Stimulated activated naive CD4-positive, alpha-beta T cell (primary cell): ENCODE results near the gene CPEB3.
"Not testable (repeated sequence)": the region's sequence is repeated elsewhere in the genome, so short reads cannot be mapped to it uniquely, and the experiment has no call there.

Experiments
- DNase-seq, 6 experiments: peaks; one replicate each; lab custom pipeline; 2025; lab: John Stamatoyannopoulos, UW

The CPEB3 gene

DNA sequence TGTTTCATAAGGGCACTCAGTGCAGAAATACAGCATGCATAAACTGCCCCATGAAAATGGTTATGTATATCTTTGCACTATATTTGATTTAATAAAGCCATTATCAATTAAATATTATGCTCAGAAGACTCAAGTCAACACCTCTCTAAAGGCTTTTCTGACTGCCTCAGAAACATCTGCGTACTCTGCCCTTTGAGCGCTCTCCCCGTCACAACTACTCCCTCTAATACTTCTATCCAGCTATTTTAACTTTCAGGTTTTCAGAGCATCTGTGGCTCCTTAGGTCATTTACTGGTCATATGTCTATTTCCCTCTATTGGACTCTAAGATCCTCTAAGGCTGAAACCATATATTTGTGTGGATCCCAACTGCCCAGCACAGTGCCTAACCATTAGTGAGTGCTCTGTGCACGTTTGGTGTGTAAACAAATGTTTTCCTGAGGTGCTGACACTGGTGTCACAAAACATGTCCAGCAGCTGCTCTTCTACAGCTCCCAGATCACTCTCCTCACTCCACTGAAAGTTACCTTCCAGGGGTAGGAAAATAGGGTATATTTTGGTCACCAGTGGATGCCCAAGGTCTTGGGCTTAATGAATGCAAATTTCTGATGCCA lies 188.2 kb downstream of the CPEB3 start:
- DNase-seq, result no peak

DNA sequence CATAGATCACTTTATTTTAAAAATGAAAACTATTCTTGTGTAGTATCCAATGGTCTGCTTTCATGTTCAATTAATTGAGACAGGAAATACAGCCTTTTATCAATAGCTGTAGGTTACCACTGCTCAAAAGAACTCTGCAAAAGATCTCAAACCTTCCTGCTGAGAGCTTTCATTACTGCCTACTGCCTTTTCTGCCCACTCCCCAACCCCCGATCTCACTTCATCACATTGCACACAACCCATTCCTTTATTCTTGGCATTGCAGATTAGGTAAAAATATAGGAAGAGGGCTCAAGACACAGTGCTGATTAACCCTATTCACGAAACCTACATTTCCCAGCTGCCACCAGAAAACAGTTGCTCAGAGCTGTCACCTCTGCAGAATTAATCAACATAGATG lies 195.9 kb downstream of the CPEB3 start:
- no peak for DNase-seq

DNA sequence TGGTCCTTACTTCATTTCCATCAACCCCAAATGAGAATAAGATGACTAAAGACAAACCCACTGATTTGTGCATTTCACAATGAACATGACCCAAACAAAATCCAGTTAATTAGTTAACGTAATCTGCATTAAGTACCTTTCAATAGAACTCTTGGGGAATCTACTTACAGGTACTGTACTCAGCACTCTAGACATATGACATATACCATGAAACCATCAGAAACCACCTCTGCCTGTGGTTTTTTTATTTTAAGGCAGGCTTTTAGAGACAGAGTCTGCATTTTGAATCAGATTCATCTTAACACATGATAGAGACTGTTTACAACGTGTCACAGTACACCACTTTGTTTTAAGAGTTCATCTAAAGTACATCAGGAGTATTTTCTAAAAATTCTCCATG lies 198.9 kb downstream of the CPEB3 start:
- no peak for DNase-seq

DNA sequence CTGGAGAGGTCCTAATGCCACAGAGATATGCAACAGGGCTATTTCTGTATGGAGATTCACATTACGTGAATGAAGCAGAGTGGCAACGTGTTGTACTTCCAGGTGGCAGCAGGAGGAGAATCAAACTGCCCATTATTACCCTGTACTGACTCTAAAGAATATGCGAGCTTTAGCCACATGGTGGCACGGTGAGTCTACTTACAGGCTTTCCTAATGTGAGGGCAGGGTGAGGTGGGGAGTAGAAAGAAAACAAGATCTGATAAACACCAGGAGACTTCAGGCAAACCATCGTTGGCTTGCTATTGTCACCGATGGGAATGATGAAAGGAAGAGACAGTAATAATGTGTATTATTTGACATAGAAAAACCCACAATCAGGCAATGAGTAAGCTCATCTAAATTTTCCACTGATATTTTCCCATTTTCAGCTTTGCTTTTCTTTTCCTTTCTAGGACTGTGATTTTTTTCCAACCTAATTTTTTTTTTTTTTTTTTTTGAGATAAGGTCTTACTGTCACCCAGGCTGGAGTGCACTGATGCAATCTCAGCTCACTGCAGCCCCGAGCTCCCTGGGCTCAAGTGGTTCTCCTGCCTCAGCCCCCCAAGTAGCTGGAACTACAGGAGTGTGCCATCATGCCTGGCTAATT lies 203.0 kb downstream of the CPEB3 start:
- DNase-seq, result peak in 5 of 6 experiments; percentile 2 to 55 (median 35)

DNA sequence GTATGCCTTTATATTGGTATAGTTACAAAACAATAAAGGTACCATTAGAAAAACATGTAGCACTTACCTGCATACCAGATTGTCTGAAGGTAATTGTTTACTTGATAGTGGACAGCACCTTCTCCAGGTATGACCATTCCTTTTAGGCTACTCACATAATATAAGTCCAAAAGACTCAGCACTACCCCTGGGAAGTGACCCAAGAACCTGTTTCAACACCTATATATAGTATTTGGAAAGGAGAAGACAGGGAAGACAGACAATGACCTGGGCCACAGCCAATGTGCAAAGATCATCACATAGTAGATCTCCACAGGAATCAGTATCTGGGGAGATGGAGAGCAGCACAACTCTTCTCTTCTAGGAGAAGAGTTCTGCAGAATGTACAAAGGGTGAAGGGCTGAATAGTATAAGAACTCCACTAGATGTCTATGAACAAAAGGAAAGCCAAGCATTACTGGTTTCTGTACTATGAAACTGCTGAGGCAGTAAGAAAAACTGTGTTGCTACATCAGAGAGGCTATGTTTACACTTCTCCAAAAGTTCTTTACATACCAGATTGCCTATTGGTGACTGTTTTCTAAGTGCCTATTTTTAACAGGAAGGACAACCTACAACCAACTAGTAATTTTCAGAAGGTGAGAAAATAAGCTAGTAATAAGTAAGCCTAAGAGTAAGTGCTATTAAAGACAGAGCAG lies 208.1 kb downstream of the CPEB3 start:
- no peak for DNase-seq

DNA sequence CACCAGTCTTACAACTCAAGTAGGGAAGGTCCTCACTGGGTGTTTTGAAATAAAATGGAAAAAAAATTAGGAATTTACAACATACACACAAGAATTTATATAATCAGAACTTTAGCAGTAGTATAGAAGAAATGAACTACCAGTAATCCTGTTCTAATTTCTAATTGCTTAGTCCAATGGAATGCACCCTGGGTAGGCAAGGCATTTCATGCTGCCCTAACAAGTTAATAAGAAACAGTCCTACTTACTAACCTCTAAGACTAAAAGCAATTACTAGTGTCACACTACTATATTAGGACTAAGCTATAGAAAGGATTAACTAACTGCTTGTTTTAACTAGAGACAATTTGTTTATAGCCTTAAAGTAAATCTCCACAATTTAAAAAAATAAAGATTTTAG lies 209.2 kb downstream of the CPEB3 start:
- no peak for DNase-seq

DNA sequence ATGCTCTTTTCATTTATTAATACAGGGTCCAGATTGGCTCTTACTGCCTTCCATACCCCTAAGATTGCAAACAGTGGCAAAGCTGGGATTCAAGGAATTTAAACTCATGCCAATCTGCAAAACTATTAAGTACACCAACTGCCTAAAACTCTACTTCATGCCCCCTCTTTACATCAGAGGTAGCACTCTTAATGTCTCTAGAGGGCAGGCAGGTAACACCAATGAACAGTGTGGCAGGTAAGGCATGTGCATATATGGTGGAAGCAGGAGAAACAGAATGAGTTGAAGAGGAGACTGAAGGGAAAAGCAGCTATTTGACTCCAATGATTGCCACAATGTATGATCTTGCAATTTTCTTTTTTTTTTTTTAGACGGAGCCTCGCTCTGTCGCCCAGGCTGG lies 210.6 kb downstream of the CPEB3 start:
- DNase-seq, result no peak

DNA sequence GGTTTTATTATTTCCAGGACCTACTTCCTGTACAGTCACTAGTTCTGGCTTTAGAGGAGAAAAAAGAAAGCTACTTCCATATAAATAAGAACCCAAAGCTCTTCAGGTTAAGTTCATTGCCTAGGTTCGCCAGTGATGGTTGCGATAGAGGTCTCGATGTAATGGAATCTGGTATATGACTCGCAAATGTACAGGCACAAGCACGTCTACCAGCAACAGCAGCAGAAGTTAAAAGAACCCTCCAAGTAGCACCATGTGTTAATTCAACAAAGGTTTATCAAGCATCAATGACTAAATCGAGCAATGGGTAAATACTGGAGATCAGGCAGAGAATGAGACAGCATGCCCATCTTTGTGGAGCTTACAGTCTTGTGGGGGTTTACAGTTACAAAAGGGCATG lies 211.9 kb downstream of the CPEB3 start:
- DNase-seq, result no peak

DNA sequence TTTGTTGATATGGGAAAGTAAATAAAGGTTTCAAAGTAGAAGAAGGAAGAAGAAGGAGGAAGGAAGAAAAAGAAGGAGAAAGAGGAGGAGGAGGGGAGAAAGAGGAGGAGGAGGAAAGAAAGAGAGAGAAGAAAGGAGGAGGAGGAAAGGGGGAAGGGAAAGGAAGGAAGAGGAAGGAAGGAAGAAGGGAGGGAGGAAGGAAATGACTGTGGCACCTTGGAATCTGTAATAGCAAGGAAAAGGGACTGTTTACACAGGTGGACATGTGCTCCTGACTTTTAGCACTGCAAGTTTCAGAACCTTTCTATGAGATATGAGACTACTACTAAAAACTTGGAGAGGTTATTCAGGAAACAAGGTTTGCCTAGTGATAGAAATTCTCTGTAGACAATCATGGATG lies 214.2 kb downstream of the CPEB3 start:
- no peak for DNase-seq

DNA sequence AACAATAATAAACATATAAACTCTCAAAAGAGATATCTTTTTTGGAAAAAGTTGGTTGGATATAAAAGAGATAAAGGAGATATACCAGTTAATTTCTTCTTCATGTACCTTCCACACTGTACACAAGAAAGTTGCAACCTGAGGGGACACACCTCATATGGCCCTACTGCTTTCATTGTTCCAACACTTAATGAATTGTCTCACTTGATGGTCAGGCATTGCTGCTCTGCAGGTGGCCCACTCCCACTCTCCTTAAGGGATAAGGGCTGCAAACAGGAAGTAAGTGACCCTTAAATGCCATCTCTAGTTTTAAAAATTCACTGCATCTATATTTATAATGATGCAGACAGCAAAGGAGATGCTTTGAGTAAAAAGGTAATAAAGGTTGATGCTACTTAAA lies 215.0 kb downstream of the CPEB3 start:
- DNase-seq, result no peak

DNA sequence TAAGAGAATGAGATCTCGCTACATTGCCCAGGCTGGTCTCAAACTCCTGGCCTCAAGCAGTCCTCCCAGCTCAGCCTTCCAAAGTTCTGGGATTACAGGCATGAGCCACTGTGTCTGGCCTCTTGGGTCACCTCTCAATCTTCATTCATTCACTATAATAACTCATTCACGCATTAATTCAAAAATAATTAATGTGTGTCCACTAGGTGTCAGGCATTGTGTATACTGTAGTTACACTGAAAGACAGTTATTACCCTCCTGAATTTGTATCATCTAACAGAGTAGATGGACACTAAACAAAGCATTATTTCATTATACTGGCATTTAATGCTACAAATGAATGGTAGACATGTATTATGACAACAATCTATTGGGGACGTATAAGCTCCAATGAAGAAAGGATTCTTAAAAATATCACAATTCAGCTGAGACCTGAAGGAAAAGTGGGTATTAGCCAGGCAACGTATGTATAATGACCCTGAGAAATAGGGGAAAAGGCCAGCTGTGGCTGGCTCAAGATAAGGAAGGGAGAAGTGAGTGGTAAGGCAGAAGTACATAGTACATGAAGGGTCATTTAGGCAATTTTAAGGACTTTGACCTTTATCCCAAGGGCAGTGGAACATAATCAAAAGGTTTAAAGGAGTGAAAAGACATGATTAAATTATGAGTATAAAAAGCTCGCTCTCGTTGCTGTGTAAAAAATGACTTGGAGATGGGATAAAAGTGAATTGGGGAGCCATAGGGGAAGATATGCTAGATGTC lies 216.6 kb downstream of the CPEB3 start:
- no peak for DNase-seq

DNA sequence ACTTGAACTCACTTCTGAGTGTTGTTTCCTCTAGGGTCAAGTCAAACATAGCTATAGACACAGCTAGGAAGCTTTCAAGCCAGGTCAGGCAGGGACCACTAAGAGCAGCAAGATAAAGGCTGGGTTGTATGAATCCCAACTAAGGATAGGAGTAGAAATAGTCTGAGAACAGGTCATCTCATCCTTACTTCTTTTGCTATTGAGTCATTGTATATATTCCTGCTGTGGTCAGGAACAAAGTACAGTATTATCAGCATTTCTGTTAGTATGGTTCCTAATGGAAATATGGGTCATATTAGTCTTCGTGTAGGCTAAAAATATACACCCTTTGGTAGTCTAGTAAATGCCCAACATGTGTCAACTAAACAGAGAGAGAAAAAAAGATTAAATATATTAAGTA lies 222.0 kb downstream of the CPEB3 start:
- DNase-seq, result no peak

DNA sequence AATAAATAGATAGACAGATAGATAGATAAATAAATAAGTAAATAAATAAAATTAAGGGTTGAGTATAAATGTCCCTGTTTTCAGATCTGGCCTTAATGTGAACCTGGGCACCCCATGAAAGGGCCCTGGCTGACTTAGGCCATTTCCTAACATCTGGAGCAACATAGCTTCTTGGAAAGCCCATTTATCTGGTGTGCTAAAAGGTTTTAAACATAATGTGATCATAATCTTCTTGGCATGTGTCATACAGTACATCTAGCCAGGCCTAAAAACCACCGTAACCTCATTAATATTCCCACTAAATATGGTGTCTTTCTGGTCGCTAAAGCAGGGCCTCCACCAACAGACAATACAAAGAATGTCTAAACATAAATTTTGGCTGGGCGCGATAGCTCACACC lies 224.5 kb downstream of the CPEB3 start:
- no peak for DNase-seq

DNA sequence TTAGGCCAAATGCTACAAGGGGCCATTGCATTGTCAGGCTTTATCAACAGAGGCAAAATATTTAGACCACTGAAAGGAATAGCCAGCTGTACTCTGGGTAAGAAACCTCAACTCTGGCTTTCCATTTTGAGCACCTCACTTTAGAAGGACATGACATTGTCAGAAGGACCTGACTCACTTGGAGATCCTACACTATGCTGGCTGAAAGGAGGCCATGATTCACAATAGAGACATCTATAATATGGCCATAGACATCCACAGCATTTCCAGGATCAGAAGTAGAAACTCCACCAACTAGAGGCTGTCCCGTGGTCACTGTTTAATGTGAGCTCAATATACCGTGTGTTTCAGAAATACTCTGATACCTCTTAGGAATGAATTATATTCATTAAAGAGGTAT lies 226.4 kb downstream of the CPEB3 start:
- DNase-seq, result no peak

DNA sequence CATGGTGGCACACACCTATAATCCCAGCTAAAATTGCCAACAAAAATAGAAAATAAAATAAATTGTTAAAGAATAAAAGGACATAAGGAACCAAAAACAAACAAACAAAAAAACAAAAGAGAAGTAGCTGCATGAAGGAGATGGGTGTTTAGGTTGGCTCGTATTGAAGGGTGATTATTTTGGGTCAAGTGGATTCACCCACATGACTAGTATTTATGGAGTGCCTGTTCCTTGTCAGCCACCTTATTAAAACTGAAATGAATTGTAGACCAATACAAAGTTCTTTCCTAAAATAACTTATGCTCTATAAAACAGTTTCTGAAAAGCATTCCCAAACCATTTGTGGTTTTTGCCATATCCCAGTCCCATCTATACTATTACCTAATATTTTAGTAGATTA lies 228.6 kb downstream of the CPEB3 start:
- no peak for DNase-seq

DNA sequence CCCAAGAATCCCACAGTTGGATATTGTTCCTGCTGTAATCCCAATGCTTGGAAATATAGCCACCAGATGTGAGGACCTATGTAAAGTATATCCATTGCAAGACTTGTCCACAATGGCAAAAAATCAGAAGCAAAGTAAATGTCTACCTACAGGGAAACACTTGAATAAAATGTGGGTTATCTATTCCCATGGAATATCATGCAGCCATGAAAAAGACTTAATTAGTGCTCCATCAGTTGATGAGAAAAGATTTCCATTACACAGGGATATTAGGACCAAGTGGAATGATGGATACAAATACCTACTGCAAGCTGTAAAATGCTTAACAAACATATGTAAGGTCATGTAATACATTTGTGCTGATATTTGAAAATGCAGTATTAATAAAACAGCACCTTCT lies 236.1 kb downstream of the CPEB3 start:
- no peak for DNase-seq

DNA sequence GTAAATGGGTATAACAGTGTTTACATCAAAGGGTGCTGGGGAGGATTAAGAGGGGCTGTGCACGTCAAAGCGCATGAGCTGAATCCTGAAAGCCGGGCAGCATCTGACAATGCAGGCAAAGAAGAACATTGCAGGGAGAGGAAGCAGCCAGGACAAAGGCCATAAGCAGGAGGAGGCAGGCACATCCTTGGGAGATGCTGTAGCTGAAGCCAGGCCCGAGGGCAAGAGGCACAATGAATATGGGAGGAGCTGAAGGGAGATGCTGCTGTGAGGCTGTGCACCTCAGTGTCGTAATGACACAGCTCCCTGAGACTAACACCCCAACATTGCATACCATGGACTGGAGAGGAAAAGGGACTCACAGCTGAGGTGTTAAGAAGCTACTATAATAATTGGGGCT lies 238.1 kb downstream of the CPEB3 start:
- DNase-seq, result no peak

DNA sequence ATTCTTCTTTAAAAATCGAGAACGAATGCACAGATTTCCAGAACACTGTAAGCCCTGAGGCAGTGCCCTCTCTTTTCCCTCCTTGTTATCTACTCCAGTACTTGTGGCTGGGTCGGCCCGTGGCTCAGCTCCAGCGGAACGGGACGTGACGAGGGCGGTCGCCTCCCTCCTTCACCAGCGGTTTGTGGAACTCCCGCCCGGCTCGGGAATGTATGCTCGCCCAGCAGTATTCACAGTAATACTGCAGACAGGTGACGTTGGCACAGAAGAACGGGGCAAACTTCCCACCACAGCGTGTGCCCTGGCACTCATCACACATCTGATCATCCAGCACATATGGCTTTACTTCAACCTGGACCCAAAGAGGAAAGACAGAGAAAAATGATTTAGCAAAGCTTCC lies 238.8 kb downstream of the CPEB3 start:
- no peak for DNase-seq

DNA sequence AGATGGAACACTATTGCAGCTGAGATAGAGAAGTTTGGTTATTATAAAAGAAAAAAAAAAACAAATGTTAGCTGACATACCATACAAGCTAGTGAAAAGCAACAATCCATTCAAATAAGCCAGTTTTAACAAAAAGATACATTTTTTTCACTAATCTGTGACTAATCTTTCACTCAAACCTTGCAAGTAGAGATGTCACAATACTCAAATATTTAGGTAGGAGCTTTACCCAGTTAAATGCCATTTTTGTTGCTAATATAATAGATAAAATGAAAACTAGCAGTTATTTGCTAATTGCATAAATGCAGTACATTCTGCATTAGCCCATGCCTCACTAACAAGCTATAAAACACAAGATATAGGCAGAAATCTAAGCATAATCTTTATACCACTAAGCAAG lies 243.7 kb downstream of the CPEB3 start:
- no peak for DNase-seq

DNA sequence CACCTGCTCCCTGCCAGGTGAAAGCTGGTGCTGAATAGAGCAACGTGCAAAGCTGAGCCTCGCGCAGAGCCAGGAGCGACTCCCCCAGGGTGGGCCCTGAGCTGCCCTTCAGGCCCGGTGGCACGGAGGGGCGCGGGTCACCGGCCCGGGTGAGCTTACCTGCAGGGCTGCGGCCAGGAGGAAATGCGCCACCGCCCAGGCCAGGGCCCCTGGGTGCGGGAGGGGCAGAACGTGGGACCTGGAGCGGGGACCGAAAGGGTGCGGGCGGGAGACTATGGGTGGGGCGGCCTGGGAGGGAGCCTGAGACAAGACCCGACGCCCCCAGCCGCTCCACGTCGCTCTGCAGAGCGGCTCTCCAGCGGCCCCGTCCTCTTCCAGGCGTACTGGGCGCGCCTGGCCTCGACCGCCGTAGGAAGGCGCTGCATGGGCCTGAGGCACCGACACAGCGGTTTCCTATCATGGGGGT lies 245.2 kb downstream of the CPEB3 start:
- DNase-seq, result no peak

DNA sequence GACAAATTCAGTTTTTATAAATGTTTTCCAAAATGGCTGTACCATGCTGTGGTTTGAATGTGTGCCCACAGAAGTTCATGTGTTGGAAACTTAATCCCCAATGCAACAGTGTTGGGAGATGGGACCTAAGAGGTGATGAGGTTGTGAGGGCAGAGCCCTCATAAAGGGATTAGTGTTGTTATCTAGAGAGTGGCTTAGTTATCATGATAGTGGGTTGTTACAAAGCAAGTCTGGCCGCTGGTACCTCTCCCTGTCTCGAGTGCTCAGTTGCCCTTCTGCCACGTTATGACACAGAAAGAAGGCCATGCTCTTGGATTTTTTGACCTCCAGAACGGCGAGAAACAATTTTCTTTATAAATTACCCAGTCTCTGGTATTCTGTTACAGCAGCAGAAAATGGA lies 248.3 kb downstream of the CPEB3 start:
- no peak for DNase-seq

DNA sequence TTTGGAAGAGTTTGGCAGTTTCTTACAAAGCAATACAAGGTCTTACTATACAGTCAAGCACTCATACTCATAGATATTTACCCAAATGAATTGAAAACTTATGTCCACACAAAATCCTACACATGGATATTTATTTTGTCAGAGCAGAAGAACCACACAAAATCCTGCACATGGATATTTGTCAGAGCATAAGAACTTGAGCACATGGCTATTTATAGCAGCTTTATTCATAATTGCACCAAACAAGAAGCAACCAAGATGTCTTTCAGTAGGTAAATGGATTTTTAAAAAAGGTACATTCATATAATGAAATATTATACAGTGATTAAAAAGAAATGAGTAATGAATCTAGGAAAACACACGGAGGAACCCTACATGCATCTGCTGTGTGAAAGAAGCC lies 251.9 kb downstream of the CPEB3 start:
- no peak for DNase-seq

DNA sequence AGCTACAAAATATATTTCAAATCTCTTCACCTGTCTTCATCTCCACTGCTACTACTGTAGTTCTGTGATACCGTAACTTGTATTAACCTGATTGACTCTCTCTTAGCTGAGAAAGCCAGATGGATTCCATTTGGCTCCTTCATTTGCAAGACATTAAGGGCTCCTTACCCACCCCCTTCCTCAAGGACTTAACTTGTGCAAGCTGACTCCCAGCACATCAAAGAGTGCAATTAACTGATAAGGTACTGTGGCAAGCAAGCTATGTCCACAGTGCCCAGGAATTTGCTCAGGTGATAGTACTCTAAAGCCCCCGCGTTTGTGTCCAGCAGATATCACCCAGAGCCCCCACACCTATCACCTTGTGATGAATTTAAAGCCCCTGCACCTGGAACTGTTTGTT lies 257.8 kb downstream of the CPEB3 start:
- not testable (repeated sequence) for DNase-seq
